Measurements from ENCODE around the gene LIMK2. TPM values are rescaled to one million over a fixed set of nuclear protein-coding genes. Genes with fewer than 3 reads are reported as not detected.
"Not testable (repeated sequence)": the region's sequence is repeated elsewhere in the genome, so short reads cannot be mapped to it uniquely, and the experiment has no call there.

Gene LIMK2
- total RNA-seq, 1 experiment from 2014 or later, result 42.8 TPM

- TF ChIP-seq RELA (CRISPR knock-in tag; IDR thresholded peaks at IDR 0.05; ENCODE audit: borderline replicate concordance), result no peak
- TF ChIP-seq FOXK1 (CRISPR knock-in tag; IDR thresholded peaks at IDR 0.05), result no peak
- TF ChIP-seq ZNF219 (CRISPR knock-in tag; IDR thresholded peaks at IDR 0.05; ENCODE audit: borderline replicate concordance), result no peak
- TF ChIP-seq ESRRA (CRISPR knock-in tag; IDR thresholded peaks at IDR 0.05; ENCODE audit: borderline replicate concordance), result no peak
- no peak for TF ChIP-seq ZBTB21 (CRISPR knock-in tag; IDR thresholded peaks at IDR 0.05; ENCODE audit: borderline replicate concordance)
These were observed 10.6 kb downstream of the LIMK2 start (continued) for GRCh38 chr22:31222736-31223135.

- no peaks in the 10 kb centered on the region for H3K9me3 Mint-ChIP-seq
- POLR2A ChIA-PET, result no interaction called here
- H3K27me3 Mint-ChIP-seq (ENCODE audit: low read depth), result no peaks in the 10 kb centered on the region
- H3K4me3 Mint-ChIP-seq, result no peak overlapping the region
- H3K4me1 Mint-ChIP-seq, result peaks cover 4% of the 10 kb centered on the region
- CTCF ChIA-PET, result interaction anchor here (0.6 to 4.7 kb wide), 5 partner anchors 11 to 595 kb away, joined by 3 to 22 read pairs (median 5); partner anchors contain the start of genes LIMK2 and SELENOM
- no peak for ATAC-seq
- H3K36me3 Mint-ChIP-seq, result peaks cover 3% of the 10 kb centered on the region
- no peak overlapping the region for H3K27ac Mint-ChIP-seq
- no peak for DNase-seq (ENCODE audit: low spot score)
- no peak for TF ChIP-seq ZNF219 (CRISPR knock-in tag; IDR thresholded peaks at IDR 0.05; ENCODE audit: borderline replicate concordance)
- TF ChIP-seq GABPB1 (CRISPR knock-in tag; IDR thresholded peaks at IDR 0.05), result peak; percentile 31; the same call in 1 of the 2 replicates
These were observed 11.7 kb downstream of the LIMK2 start for GRCh38 chr22:31223786-31224191.

GRCh38 chr22:31224691-31225090, 12.6 kb downstream of the LIMK2 start:
- peak; percentile 38 for DNase-seq (ENCODE audit: low spot score)
- H3K9me3 Mint-ChIP-seq; H3K4me1 Mint-ChIP-seq; ATAC-seq; H3K36me3 Mint-ChIP-seq; POLR2A ChIA-PET; H3K27me3 Mint-ChIP-seq (ENCODE audit: low read depth); H3K4me3 Mint-ChIP-seq; H3K27ac Mint-ChIP-seq: not testable (repeated sequence)
- CTCF ChIA-PET, result interaction anchor here (1.1 to 4.7 kb wide), 5 partner anchors 12 to 117 kb away, joined by 3 to 22 read pairs (median 5); partner anchors contain the start of genes LIMK2 and SELENOM

GRCh38 chr22:31227186-31227585, 15.1 kb downstream of the LIMK2 start:
- Mint-ChIP-seq H3K27me3 (ENCODE audit: low read depth) (no peaks in the 10 kb centered on the region), H3K27ac (no peak overlapping the region), H3K36me3 (peaks cover 3% of the 10 kb centered on the region; the same call in 1 of the 2 replicates), H3K4me3 (no peak overlapping the region), H3K9me3 (no peaks in the 10 kb centered on the region), H3K4me1 (peaks cover 13% of the 10 kb centered on the region)
- CTCF ChIA-PET, result interaction anchor here (1.6 kb wide), 1 partner anchor 15 kb away, joined by 7 read pairs; the partner anchor contains the start of gene LIMK2
- POLR2A ChIA-PET, result no interaction called here
- DNase-seq (ENCODE audit: low spot score), result no peak
- no peak for ATAC-seq
- no peak for TF ChIP-seq ZNF219 (CRISPR knock-in tag; IDR thresholded peaks at IDR 0.05; ENCODE audit: borderline replicate concordance)
- TF ChIP-seq TEAD1 (CRISPR knock-in tag; IDR thresholded peaks at IDR 0.05), result no peak
- TF ChIP-seq STAT6 (CRISPR knock-in tag; conservative IDR thresholded peaks at IDR 0.05; ENCODE audit: low read depth), result no peak
- no peak for TF ChIP-seq NFYB (CRISPR knock-in tag; conservative IDR thresholded peaks at IDR 0.05; ENCODE audit: low read depth)
- TF ChIP-seq MAX (CRISPR knock-in tag; IDR thresholded peaks at IDR 0.05), result no peak
- TF ChIP-seq NR1H2 (CRISPR knock-in tag; IDR thresholded peaks at IDR 0.05), result no peak
- no peak for TF ChIP-seq PRDM15 (CRISPR knock-in tag; IDR thresholded peaks at IDR 0.05)
- TF ChIP-seq IRF2 (CRISPR knock-in tag; IDR thresholded peaks at IDR 0.05; ENCODE audit: borderline replicate concordance, low read depth), result no peak
- no peak for TF ChIP-seq SMAD4 (CRISPR knock-in tag; IDR thresholded peaks at IDR 0.05)
- no peak for TF ChIP-seq NFE2L1 (CRISPR knock-in tag; IDR thresholded peaks at IDR 0.05)
- no peak for TF ChIP-seq ZBTB43 (CRISPR knock-in tag; IDR thresholded peaks at IDR 0.05)
- TF ChIP-seq ZSCAN18 (CRISPR knock-in tag; IDR thresholded peaks at IDR 0.05), result no peak
- TF ChIP-seq ZMAT4 (CRISPR knock-in tag; IDR thresholded peaks at IDR 0.05), result no peak
- no peak for TF ChIP-seq OVOL2 (CRISPR knock-in tag; IDR thresholded peaks at IDR 0.05; ENCODE audit: borderline replicate concordance)
- TF ChIP-seq ZNF416 (CRISPR knock-in tag; IDR thresholded peaks at IDR 0.05), result no peak
- no peak for TF ChIP-seq ZNF396 (CRISPR knock-in tag; IDR thresholded peaks at IDR 0.05; ENCODE audit: borderline replicate concordance)
